A673 (cell line): ENCODE measurements around the gene RALGAPA2.

Experiments used
- CTCF ChIP-seq: fragments of 300-800, 200-600 bp; sonication (generic); conservative IDR thresholded peaks from 2 replicates; pipeline ENCODE4 v1.5.1; 2017; ENCODE audit warnings: low read depth, mild to moderate bottlenecking, antibody characterized with exemption, low read length, moderate library complexity, mixed read lengths
- EZH2 ChIP-seq: fragments of 200-600 bp; sonication (generic); IDR thresholded peaks from 2 replicates; pipeline ENCODE4 v1.6.1; 2017; ENCODE audit warnings: borderline replicate concordance, low read depth, mild to moderate bottlenecking, mixed read lengths, antibody characterized with exemption, low read length; ENCODE audit not compliant: poor library complexity, severe bottlenecking

DNA sequence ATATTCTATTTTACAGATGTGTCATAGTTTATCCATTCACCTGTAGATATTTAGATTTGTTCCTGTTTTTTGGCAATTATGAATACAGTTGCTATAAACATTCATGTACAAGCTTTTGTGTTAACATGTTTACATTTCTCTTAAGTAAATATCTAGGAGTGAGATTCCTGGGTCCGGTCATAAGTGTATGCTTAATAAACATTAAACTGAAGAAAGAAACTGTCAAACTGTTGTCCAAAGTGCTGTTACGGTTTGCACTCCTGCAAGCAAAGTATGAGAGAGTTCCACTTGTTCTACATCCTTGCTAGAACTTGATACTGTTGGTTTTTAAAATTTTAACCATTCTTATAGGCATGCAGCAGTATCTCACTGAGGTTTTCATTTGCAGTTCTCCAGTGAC, 138.6 kb downstream of the RALGAPA2 start:
- TF ChIP-seq EZH2 (no peak), CTCF (no peak)
